Spleen (tissue), 11 donors: ENCODE data around the gene ARSB. TPM values are rescaled to one million over a fixed set of nuclear protein-coding genes. Genes with fewer than 3 reads are reported as not detected.

Experiments used
- DNase-seq: peaks from one replicate; pipeline ENCODE4 v3.0.0-alpha.2; 2020
- H3K27ac ChIP-seq, 8 donors: fragments of 200-600 bp; sonication (generic) in 7 of 8; 1 replicate in 4 of 8; 2 replicates in 4 of 8; pipeline versions ENCODE4 v1.5.0 to v1.8.0; 2016 to 2021; ENCODE audit warnings: inconsistent platforms in 4 of 8, mild to moderate bottlenecking in 4 of 8, moderate library complexity in 1 of 8
- H3K27me3 ChIP-seq, 7 donors: fragments of 200-600 bp; sonication (generic) in 6 of 7; replicated peaks in 1 of 7; 1 replicate in 4 of 7; 2 replicates in 3 of 7; pipeline versions ENCODE4 v1.5.0 to v1.8.0; 2016 to 2021; ENCODE audit warnings: inconsistent platforms in 3 of 7, mild to moderate bottlenecking in 1 of 7
- H3K36me3 ChIP-seq, 6 donors: fragments of 200-600 bp; sonication (generic) in 5 of 6; 1 replicate in 4 of 6; 2 replicates in 2 of 6; pipeline versions ENCODE4 v1.5.0 to v1.8.0; 2016 to 2021; ENCODE audit warnings: inconsistent platforms in 2 of 6
- H3K4me1 ChIP-seq, 6 donors: fragments of 200-600 bp; sonication (generic) in 5 of 6; 1 replicate in 3 of 6; 2 replicates in 3 of 6; pipeline versions ENCODE4 v1.5.0 to v1.8.0; 2016 to 2021; ENCODE audit warnings: inconsistent platforms in 3 of 6
- H3K4me3 ChIP-seq, 8 donors: fragments of 200-600 bp; sonication (generic) in 7 of 8; 1 replicate in 4 of 8; 2 replicates in 4 of 8; pipeline versions ENCODE4 v1.5.0 to v1.8.0; 2016 to 2021; ENCODE audit warnings: inconsistent platforms in 4 of 8, mild to moderate bottlenecking in 4 of 8, moderate library complexity in 2 of 8
- H3K9me3 ChIP-seq, 8 donors: fragments of 200-600 bp; sonication (generic) in 7 of 8; 1 replicate in 4 of 8; 2 replicates in 4 of 8; pipeline versions ENCODE4 v1.5.0 to v1.8.0; 2016 to 2021; ENCODE audit warnings: inconsistent platforms in 4 of 8
- POLR2A ChIP-seq, 3 donors: fragments of 450-650 bp; IDR thresholded peaks; one replicate each; pipeline ENCODE4 v1.5.1; 2017; ENCODE audit warnings: antibody characterized with exemption in 3 of 3, mild to moderate bottlenecking in 1 of 3
- POLR2AphosphoS5 ChIP-seq, 3 donors: sonication (generic); formaldehyde crosslinking; IDR thresholded peaks; one replicate each; pipeline ENCODE4 v1.5.1; 2017; ENCODE audit warnings: antibody characterized with exemption in 3 of 3
- WGBS, 5 donors: extraction: QIAGEN DNeasy Blood & Tissue Kit in 3 of 5; methylation state at CpG; one replicate each; pipeline versions ENCODE4 v1.1.5 to v1.1.7; 2013 to 2018; 5-methylcytosine and 5-hydroxymethylcytosine counted together
- intact Hi-C: fragments of 100-400 bp; cut with DNase I; formaldehyde crosslinking; loops from one replicate; pipeline ENCODE4 v1.15.0; 2023; ENCODE audit warnings: low total_unique reads
- polyA plus RNA-seq, 3 donors: library from polyadenylated mRNA; stranded (reverse); fragments of 200-250 nt; gene quantifications; one replicate each; pipeline ENCODE4 v1.2.1, GENCODE V29; 2013
- total RNA-seq, 7 donors: library from RNA; depleted of rRNA in 3 of 7; stranded (reverse); fragments of >200 nt in 3 of 7; fragmentation: NEBNext Ultra II Directional in 4 of 7; extraction: Animal tissue kit (Norgen Biotek cat#: 25700) in 4 of 7; gene quantifications; one replicate each; pipeline versions ENCODE4 v1.1.0 to v1.2.1, GENCODE V29; 2016 to 2021
- TF ChIP-seq, protein P1 (sequence below), 11 experiments: fragments of 200-600 bp in 7 of 11; fragments of 450-650 bp in 4 of 11; sonication (generic) in 4 of 11; IDR thresholded peaks in 8 of 11; conservative IDR thresholded peaks in 3 of 11; 1 replicate in 7 of 11; 2 replicates in 4 of 11; pipeline versions ENCODE4 v1.4.0 to v1.8.0; 2016 to 2021; ENCODE audit warnings: antibody characterized with exemption in 11 of 11, inconsistent platforms in 4 of 11, mild to moderate bottlenecking in 1 of 11
- donor health status: healthy with polysubstance abuse.
- donor health status: DM: no; HTN: no; CAD: no; lungs with moderate emphysema.
- donor health status: DM: no; HTN: no; CAD: no.
- donor health status: Bipolar disorder and iron deficiency.
- donor health status: healthy.
- donor health status: DM: no; HTN: no; CAD: no.
- donor health status: DM: yes; HTN: yes; CAD: no.

The ARSB gene
- total and polyA plus RNA-seq, 10 donors: 1.1 to 18.5 (median 11.1) TPM

DNA sequence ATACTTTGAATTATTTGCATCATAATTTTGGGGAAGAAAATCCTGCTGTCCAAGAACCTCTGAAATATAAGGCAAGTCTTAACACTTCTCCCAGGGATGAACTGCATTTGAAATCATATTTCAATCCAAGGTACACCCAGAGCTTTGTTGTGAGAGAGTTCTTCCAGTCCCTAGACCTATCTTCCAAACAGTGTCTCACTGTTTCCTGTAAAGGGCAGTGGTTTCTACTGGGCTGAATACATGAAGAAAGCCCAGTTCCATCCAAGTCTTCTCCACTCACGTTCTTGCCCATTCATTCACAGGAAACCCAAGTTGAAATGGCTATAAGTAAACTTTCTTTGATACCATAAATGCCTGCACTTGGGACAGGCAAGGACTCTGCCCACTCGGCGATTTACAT lies 228.3 kb downstream of the ARSB start:
- WGBS, 5 donors: 78 to 86% (median 79%) methylated on average over 3 of the region's 3 CpGs
- Histone ChIP-seq H3K36me3 (no peaks in the 10 kb centered on the region), H3K4me3 (no peak overlapping the region), H3K4me1 (peaks cover 0 to 45% (median 14%) of the 10 kb centered on the region in 6 donors), H3K27ac (no peak overlapping the region), H3K9me3 (no peaks in the 10 kb centered on the region), H3K27me3 (no peaks in the 10 kb centered on the region)
- DNase-seq: no peak
- TF ChIP-seq, protein P1, sequence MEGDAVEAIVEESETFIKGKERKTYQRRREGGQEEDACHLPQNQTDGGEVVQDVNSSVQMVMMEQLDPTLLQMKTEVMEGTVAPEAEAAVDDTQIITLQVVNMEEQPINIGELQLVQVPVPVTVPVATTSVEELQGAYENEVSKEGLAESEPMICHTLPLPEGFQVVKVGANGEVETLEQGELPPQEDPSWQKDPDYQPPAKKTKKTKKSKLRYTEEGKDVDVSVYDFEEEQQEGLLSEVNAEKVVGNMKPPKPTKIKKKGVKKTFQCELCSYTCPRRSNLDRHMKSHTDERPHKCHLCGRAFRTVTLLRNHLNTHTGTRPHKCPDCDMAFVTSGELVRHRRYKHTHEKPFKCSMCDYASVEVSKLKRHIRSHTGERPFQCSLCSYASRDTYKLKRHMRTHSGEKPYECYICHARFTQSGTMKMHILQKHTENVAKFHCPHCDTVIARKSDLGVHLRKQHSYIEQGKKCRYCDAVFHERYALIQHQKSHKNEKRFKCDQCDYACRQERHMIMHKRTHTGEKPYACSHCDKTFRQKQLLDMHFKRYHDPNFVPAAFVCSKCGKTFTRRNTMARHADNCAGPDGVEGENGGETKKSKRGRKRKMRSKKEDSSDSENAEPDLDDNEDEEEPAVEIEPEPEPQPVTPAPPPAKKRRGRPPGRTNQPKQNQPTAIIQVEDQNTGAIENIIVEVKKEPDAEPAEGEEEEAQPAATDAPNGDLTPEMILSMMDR (IDR thresholded peaks at IDR 0.05 in 8 of 11, conservative IDR thresholded peaks at IDR 0.05 in 3 of 11): no peak
- TF ChIP-seq POLR2AphosphoS5 (IDR thresholded peaks at IDR 0.05) (no peak), POLR2A (IDR thresholded peaks at IDR 0.05) (no peak)
- intact Hi-C loops: no loop called here

DNA sequence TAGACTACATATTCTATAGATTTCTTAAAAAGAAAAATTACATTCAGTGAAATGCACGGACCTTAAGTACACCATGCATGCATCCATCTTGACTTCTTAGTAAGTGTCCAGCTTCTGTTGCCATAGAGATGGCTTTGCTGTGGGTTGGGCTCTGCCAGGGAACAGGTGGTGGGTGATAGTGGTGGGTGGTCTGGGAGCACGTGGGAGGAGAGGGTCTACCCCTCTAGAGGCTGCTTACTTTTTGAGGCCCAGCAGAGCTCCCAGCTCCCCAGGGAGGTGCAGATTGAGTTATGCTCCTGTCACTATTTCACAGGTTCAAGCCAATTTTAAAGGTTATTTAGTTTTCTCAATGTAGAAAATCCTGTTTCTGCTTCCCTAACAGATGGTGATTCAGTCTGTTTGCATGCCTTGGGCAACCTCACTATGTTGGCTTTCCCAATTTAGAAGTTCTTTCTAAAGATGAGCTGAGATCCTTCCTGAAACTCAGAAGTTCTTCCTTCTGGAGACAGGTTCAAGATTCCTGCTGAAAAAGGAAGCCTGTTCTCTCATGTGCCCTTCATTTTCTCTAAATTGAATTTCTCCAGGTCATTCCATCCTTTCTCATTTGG lies 229.2 kb downstream of the ARSB start:
- no peaks in the 10 kb centered on the region for H3K36me3 ChIP-seq
- intact Hi-C loops: no loop called here
- H3K4me3 ChIP-seq: no peak overlapping the region
- TF ChIP-seq, protein P1 (IDR thresholded peaks at IDR 0.05 in 8 of 11, conservative IDR thresholded peaks at IDR 0.05 in 3 of 11): no peak
- no peak for TF ChIP-seq POLR2A (IDR thresholded peaks at IDR 0.05)
- no peak for TF ChIP-seq POLR2AphosphoS5 (IDR thresholded peaks at IDR 0.05)
- H3K4me1 ChIP-seq: peaks cover 0 to 41% (median 12%) of the 10 kb centered on the region in 6 donors
- 68 to 80% (median 73%) methylated on average over 2 of the region's 2 CpGs for WGBS, 5 donors
- DNase-seq: no peak
- no peaks in the 10 kb centered on the region for H3K9me3 ChIP-seq
- no peaks in the 10 kb centered on the region for H3K27me3 ChIP-seq
- no peak overlapping the region for H3K27ac ChIP-seq

DNA sequence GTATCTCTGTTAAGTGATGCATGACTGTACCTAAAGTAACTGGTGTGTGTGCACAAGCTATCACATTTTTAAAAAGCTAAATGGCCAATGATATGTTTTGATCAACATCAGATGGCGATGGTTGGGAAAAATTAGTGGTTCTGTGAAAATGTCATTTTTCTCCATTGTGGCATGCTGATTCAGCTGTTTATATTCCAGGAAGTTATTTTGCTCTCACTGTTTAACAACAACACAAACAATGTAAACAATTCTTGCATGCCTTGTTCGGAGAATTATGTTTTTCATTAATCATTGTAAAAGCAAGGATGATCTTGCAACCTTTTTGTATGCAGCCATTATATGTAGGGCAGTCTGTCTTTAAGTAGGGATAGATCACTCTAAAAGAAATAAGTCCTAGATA lies 230.5 kb downstream of the ARSB start:
- DNase-seq: no peak
- no peaks in the 10 kb centered on the region for H3K27me3 ChIP-seq
- H3K9me3 ChIP-seq: no peaks in the 10 kb centered on the region
- TF ChIP-seq POLR2A (IDR thresholded peaks at IDR 0.05): no peak
- TF ChIP-seq, protein P1 (IDR thresholded peaks at IDR 0.05 in 8 of 11, conservative IDR thresholded peaks at IDR 0.05 in 3 of 11): no peak
- TF ChIP-seq POLR2AphosphoS5 (IDR thresholded peaks at IDR 0.05): no peak
- H3K4me3 ChIP-seq: no peak overlapping the region
- H3K4me1 ChIP-seq: peaks cover 0 to 28% (median 6%) of the 10 kb centered on the region in 6 donors
- 44 to 65% (median 46%) methylated on average over 2 of the region's 2 CpGs for WGBS, 5 donors
- no peak overlapping the region for H3K27ac ChIP-seq
- intact Hi-C loops: no loop called here
- no peaks in the 10 kb centered on the region for H3K36me3 ChIP-seq

DNA sequence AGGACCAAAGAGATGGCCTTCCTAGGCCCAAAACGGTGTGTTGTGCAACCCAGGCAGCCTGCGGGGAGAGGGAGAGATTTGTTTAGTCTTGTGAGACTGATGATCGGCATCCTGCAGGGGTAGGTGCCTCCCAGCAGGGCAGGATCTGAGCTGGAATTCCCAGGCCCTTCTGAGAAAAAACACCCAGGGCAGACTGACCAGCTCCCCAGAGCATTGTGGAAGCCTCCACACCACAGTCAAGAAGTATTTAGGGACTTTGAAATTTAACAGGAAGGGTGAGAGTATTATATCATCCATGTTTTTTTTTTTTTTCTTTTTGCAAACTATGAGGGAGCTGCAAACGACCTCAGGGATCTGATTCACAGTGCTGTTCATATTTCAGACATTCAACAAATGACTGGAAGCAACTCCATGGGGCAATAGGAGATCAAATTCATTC lies 232.0 kb downstream of the ARSB start:
- TF ChIP-seq POLR2A (IDR thresholded peaks at IDR 0.05) (no peak), POLR2AphosphoS5 (IDR thresholded peaks at IDR 0.05) (no peak)
- TF ChIP-seq, protein P1 (IDR thresholded peaks at IDR 0.05 in 8 of 11, conservative IDR thresholded peaks at IDR 0.05 in 3 of 11): no peak
- DNase-seq: no peak
- Histone ChIP-seq H3K9me3 (no peaks in the 10 kb centered on the region), H3K4me3 (no peak overlapping the region), H3K36me3 (no peaks in the 10 kb centered on the region), H3K27ac (no peak overlapping the region), H3K27me3 (no peaks in the 10 kb centered on the region), H3K4me1 (peaks cover 0 to 20% (median 1%) of the 10 kb centered on the region in 6 donors)
- intact Hi-C loops: no loop called here
- 71 to 87% (median 77%) methylated on average over 4 of the region's 4 CpGs for WGBS, 5 donors
